CMK (cell line): ENCODE data around the gene FAM222B.

ENCODE experiments used
- DNase-seq: peaks from one replicate; pipeline ENCODE4 v3.0.0-alpha.2; 2010; ENCODE audit warnings: low read depth

Gene FAM222B

GRCh38 chr17:28712032-28712704 lies 130.4 kb downstream of the FAM222B start:
- DNase-seq = peak; percentile 78

- no peak for DNase-seq
These were observed 130.9 kb downstream of the FAM222B start, which contains the start of gene PROCA1 for GRCh38 chr17:28711723-28712031. Gene PROCA1, minus strand, starts transcription at chr17:28711888. Its CDS starts 228 bp downstream, at chr17:28711660.

- peak; percentile 84 for DNase-seq
These were observed 131.5 kb downstream of the FAM222B start for GRCh38 chr17:28710861-28711722.

GRCh38 chr17:28707339-28707720 lies 135.3 kb downstream of the FAM222B start:
- DNase-seq = no peak

GRCh38 chr17:28706471-28707338 lies 135.9 kb downstream of the FAM222B start:
- no peak for DNase-seq
